Measurements from ENCODE around the gene MS4A14. TPM values are rescaled to one million over a fixed set of nuclear protein-coding genes. Genes with fewer than 3 reads are reported as not detected.

Gene MS4A14
- total and polyA plus RNA-seq, 2 of the 8 experiments (the other 6 are each of a cell fraction or from before 2014, with no cell fraction given): not detected

GRCh38 chr11:60371386-60371785, 24.9 kb upstream of the MS4A14 start:
- CTCF ChIA-PET (ENCODE audit: partially characterized antibody): interaction anchor here (0.8 to 13.3 kb wide), 4 partner anchors 8 to 36 kb away, joined by 3 to 115 read pairs (median 4); no protein-coding TSS in a partner anchor
- POLR2A ChIA-PET (ENCODE audit: partially characterized antibody): no interaction called here
- TF ChIP-seq JUN (IDR thresholded peaks at IDR 0.05; ENCODE audit: low read depth, low read length): no peak
- no peak for TF ChIP-seq NANOG (IDR thresholded peaks at IDR 0.05; ENCODE audit: insufficient read depth, low read depth, low read length, poor library complexity, severe bottlenecking)
- no peak for TF ChIP-seq RBBP5 (IDR thresholded peaks at IDR 0.05; ENCODE audit: borderline replicate concordance, low read depth, low read length)
- TF ChIP-seq BCL11A (IDR thresholded peaks at IDR 0.05; ENCODE audit: low read depth in 2 of 2, low read length in 2 of 2): no peak
- TF ChIP-seq BRCA1 (IDR thresholded peaks at IDR 0.05; ENCODE audit: low read depth, low read length): no peak
- TF ChIP-seq CREB1 (IDR thresholded peaks at IDR 0.05): no peak
- no peak for TF ChIP-seq TAF7 (optimal IDR thresholded peaks at IDR 0.05; ENCODE audit: borderline replicate concordance, low read depth, low read length)
- TF ChIP-seq EGR1 (IDR thresholded peaks at IDR 0.05; ENCODE audit: borderline replicate concordance, low read depth, low read length): no peak
- no peak for TF ChIP-seq SP1 (IDR thresholded peaks at IDR 0.05; ENCODE audit: low read depth, low read length)
- TF ChIP-seq CHD1 (IDR thresholded peaks at IDR 0.05; ENCODE audit: low read depth, low read length): no peak
- no peak for TF ChIP-seq RFX5 (IDR thresholded peaks at IDR 0.05; ENCODE audit: borderline replicate concordance, low read depth, low read length)
- no peak for TF ChIP-seq TEAD4 (IDR thresholded peaks at IDR 0.05; ENCODE audit: low read depth, low read length)
- TF ChIP-seq SIRT6 (IDR thresholded peaks at IDR 0.05; ENCODE audit: low read length): no peak

More at GRCh38 chr11:60371386-60371785, 24.9 kb upstream of the MS4A14 start:
- no peak overlapping the region for H2AK5ac ChIP-seq (ENCODE audit: low read depth, low read length)
- no peak overlapping the region for H3K9ac ChIP-seq (replicated peaks in 1 of 4; ENCODE audit: extremely low read depth in 1 of 4, low read depth in 3 of 4, low read length in 3 of 4)
- no peak overlapping the region for H2BK15ac ChIP-seq (ENCODE audit: low read length)
- no peak overlapping the region for H4K5ac ChIP-seq (ENCODE audit: insufficient read length, low read depth, low read length)
- H3K36me3 ChIP-seq (ENCODE audit: control insufficient read depth in 2 of 4, insufficient read depth in 4 of 4, low read length in 3 of 4): no peaks in the 10 kb centered on the region
- DNase-seq (ENCODE audit: low read depth in 1 of 2, low spot score in 2 of 2) (no peak), FAIRE-seq (no peak)
- H2BK20ac ChIP-seq (ENCODE audit: low read length): no peak overlapping the region
- no peaks in the 10 kb centered on the region for H3K23me2 ChIP-seq (ENCODE audit: low read depth, low read length)
- H3K27me3 ChIP-seq (replicated peaks in 1 of 4; ENCODE audit: control insufficient read depth in 3 of 4, extremely low read depth in 1 of 4, insufficient read depth in 3 of 4, low read length in 3 of 4): no peaks in the 10 kb centered on the region
- H3K79me2 ChIP-seq (ENCODE audit: control insufficient read depth in 1 of 2, insufficient read depth in 2 of 2, low read length in 2 of 2): no peaks in the 10 kb centered on the region
- H3K79me1 ChIP-seq (ENCODE audit: low read depth, low read length): no peaks in the 10 kb centered on the region
- H2AFZ ChIP-seq (ENCODE audit: low read length): no peak overlapping the region
- H3K14ac ChIP-seq (ENCODE audit: insufficient read length): no peak overlapping the region
- H2BK12ac ChIP-seq (ENCODE audit: low read depth, low read length): no peak overlapping the region
- no peaks in the 10 kb centered on the region; a peak in 2 of 4 replicates for H3K9me3 ChIP-seq (ENCODE audit: insufficient read depth in 2 of 2, low read depth in 1 of 2, low read length in 1 of 2)
- no peak overlapping the region for H3K4ac ChIP-seq (replicated peaks; ENCODE audit: insufficient read length, low read depth, low read length)
- no peak overlapping the region for H3K23ac ChIP-seq (ENCODE audit: insufficient read length)
- no peak overlapping the region for H3K4me2 ChIP-seq (ENCODE audit: insufficient read depth in 1 of 2, low read depth in 2 of 2, low read length in 2 of 2)
- H3K56ac ChIP-seq (replicated peaks; ENCODE audit: insufficient read length, low read depth, low read length): no peak overlapping the region
- no peak overlapping the region for H4K8ac ChIP-seq (ENCODE audit: extremely low read depth, insufficient read depth, low read length)
- WGBS, 2 experiments (ENCODE audit: extremely low coverage in 1 of 2, insufficient coverage in 1 of 2, insufficient read length in 1 of 2, insufficient replicate concordance in 2 of 2, low coverage in 1 of 2, low lambda C conversion rate in 2 of 2, missing lambda C conversion rate in 1 of 2): 88% methylated on average over 3 of the region's 3 CpGs; no CpG with 5 or more reads in 1 of the 2 experiments
- H3K4me3 ChIP-seq (ENCODE audit: extremely low read depth in 1 of 4, insufficient read depth in 2 of 4, low read depth in 3 of 4, low read length in 4 of 4): no peak overlapping the region
- peaks cover 0 to 2% (median 0%) of the 10 kb centered on the region in 4 experiments; a peak in 2 of 7 replicates for H3K4me1 ChIP-seq (replicated peaks in 1 of 4; ENCODE audit: control insufficient read depth in 3 of 4, insufficient read depth in 4 of 4, low read length in 3 of 4)
- no peak overlapping the region for H4K91ac ChIP-seq (replicated peaks; ENCODE audit: insufficient read length, low read length)
- no peak overlapping the region for H3K27ac ChIP-seq (ENCODE audit: low read depth, low read length)
- no peak overlapping the region for H2BK120ac ChIP-seq (replicated peaks; ENCODE audit: low read depth, low read length)
- no peak overlapping the region for H2BK5ac ChIP-seq (ENCODE audit: low read depth, low read length)
- no peaks in the 10 kb centered on the region for H4K20me1 ChIP-seq (replicated peaks in 1 of 2; ENCODE audit: control insufficient read depth in 1 of 2, insufficient read depth in 2 of 2, low read length in 2 of 2)
- no peak overlapping the region for H3K18ac ChIP-seq (ENCODE audit: extremely low read depth, low read length)

Measured in H1 (cell line).